D721Med (cell line): ENCODE results near the gene GSTO1.

Source experiments
- DNase-seq: peaks from one replicate; pipeline ENCODE4 v3.0.0; 2011; ENCODE audit warnings: low spot score; ENCODE audit not compliant: insufficient read length
- FAIRE-seq: peaks from 2 replicates; lab custom pipeline; 2011; peaks lifted over from hg19 to GRCh38; lab: Jason Lieb, UNC
- CTCF ChIP-seq: IDR thresholded peaks from 2 replicates; pipeline ENCODE4 v1.5.1; 2012; ENCODE audit warnings: mild to moderate bottlenecking, control low read depth; ENCODE audit not compliant: insufficient read depth; ENCODE audit errors: missing control alignments

GSTO1 gene

GRCh38 chr10:104251443-104251842 lies 3.2 kb upstream of the GSTO1 start:
- DNase-seq (no peak), FAIRE-seq (no peak)
- no peak for TF ChIP-seq CTCF

GRCh38 chr10:104252368-104252767 lies 2.3 kb upstream of the GSTO1 start:
- TF ChIP-seq CTCF: no peak
- DNase-seq: no peak
- FAIRE-seq: no peak

GRCh38 chr10:104253106-104253505 lies 1.6 kb upstream of the GSTO1 start:
- DNase-seq (no peak), FAIRE-seq (no peak)
- TF ChIP-seq CTCF: no peak

GRCh38 chr10:104253606-104254410 lies 884 bp upstream of the GSTO1 start:
- FAIRE-seq: no peak
- no peak for TF ChIP-seq CTCF
- DNase-seq: no peak

- no peak for DNase-seq
- FAIRE-seq: no peak
- TF ChIP-seq CTCF: no peak
Measured at GRCh38 chr10:104255311-104255981, 754 bp downstream of the GSTO1 start.

GRCh38 chr10:104256335-104256961 lies 1.8 kb downstream of the GSTO1 start:
- FAIRE-seq: no peak
- no peak for DNase-seq
- no peak for TF ChIP-seq CTCF

GRCh38 chr10:104257235-104257634 lies 2.5 kb downstream of the GSTO1 start:
- no peak for TF ChIP-seq CTCF

More at GRCh38 chr10:104257235-104257634, 2.5 kb downstream of the GSTO1 start:
- no peak for DNase-seq
- no peak for FAIRE-seq
